GM18498 (cell line): ENCODE measurements around the gene NANOS2.
"Not testable (repeated sequence)": the region's sequence is repeated elsewhere in the genome, so short reads cannot be mapped to it uniquely, and the experiment has no call there.

Experiments
- ATAC-seq: cut with Tn5 transposase; IDR thresholded peaks from one replicate; pipeline ENCODE4 v1.9.1; 2021; ENCODE audit warnings: mild to moderate bottlenecking, moderate library complexity; ENCODE audit not compliant: unreplicated experiment

NANOS2 gene

GRCh38 chr19:45895983-45896599 is 18.5 kb downstream of the NANOS2 start:
- not testable (repeated sequence) for ATAC-seq

DNA sequence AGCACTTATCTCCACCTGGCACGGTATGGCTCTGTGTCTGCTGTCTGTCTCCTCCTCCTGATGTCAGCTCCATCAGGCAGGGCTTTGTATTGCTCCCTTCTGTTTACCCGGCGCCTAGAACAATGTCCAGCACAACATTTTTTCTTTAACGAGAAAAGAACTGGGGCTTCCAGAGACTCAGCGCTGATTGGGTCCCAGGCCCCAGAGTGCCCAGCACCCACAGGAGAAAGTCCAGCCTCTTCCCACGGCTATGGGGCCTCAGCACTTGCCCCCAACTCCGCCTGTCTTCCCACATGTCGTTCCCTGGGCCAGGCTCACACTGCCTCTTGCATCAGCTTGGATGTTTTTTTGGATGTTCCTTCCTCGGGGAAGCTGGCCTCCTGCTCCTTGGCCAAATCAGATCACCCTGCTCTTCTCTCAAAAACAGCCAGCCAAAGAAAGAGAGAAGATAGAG is 19.0 kb downstream of the NANOS2 start:
- ATAC-seq, result no peak

- ATAC-seq, result no peak
Measured at GRCh38 chr19:45890877-45891276, 23.7 kb downstream of the NANOS2 start.

GRCh38 chr19:45889210-45889885 is 25.2 kb downstream of the NANOS2 start:
- no peak for ATAC-seq

GRCh38 chr19:45887200-45887710 is 27.3 kb downstream of the NANOS2 start:
- no peak for ATAC-seq

DNA sequence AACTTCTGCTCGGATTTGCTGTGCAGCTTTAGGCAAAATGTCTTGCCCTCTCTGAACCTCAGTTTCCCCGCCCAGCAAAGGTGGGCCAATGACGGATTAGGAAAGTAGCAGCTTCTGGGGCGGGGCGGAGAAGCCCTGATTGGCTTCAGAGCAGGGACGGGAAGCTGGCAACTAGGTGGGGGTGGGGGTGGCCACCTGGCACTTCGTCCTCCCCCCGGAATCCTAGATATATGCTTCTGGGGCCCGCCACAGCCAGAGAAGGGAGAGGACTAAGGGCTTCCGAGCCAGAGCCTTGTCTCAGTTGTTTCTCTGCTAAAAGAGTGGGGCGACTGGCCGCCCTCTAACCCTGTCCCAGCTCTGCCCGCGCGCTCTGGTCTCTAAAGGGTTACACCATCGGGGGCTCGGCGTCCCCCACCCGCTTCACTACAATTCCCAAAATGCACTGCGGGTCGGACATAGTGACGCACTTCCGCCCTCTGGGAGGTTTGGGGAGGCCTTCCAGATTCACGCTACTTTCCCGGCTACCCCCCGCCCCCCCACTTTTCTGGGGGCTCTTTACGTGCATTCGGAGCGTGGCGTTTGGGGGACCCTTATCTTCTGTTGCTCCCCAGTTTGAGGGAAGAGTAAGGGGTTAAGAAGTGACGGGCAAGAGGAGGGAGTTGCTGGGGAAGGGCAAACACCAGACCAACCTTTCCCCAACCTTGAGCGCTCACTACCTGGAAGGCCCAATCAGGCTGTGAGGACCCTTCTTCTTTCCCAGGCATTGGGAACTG is 28.0 kb downstream of the NANOS2 start:
- peak; percentile 50 for ATAC-seq

- ATAC-seq, result peak; percentile 56
Measured at GRCh38 chr19:45885556-45886426, 28.8 kb downstream of the NANOS2 start, which contains the start of gene IRF2BP1. Gene IRF2BP1 (minus strand): TSS chr19:45886141. CDS start chr19:45885774, 367 bp downstream.

DNA sequence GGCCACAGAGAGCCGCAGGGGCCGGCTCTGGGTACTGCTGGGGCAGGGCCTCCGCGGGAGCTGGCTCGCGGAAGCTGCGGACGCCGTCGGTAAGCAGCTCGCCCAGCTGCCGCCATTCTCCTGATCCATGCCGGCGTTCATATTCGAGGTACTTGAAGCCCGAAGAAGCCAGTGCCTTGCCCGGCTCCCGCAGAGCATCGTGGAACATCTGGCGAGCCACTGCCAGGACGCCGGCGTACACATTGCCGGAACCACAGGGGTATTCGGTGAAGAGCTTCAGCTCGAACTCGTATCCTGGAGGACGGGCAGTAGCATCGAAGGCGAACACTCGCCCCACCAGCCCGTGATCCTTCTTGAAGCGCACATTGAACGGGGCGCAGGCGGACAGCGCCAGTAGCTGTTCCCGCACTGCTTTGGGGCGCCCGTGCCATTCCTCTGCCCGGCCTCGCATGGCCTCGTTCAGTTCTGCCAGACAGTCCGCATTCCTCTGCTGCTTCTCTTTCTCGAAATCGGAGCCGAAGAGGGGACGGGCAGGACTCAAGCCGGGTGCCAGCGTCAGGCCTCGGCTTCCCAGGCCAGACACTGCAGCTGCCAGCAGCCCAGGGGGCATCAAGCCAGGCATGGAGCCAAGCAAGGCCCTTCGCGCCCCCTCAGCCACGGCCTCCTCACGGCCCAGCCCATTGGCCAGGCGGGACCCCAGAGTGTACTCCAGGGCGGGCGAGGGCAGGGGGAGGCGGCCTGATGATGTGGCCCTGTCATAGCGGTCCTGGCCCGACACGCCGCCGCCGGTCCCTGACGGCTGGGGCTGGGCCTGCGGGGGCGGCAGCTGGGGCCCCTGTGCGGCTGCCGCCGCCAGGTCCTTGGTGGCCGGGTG is 29.7 kb downstream of the NANOS2 start:
- ATAC-seq, result no peak

DNA sequence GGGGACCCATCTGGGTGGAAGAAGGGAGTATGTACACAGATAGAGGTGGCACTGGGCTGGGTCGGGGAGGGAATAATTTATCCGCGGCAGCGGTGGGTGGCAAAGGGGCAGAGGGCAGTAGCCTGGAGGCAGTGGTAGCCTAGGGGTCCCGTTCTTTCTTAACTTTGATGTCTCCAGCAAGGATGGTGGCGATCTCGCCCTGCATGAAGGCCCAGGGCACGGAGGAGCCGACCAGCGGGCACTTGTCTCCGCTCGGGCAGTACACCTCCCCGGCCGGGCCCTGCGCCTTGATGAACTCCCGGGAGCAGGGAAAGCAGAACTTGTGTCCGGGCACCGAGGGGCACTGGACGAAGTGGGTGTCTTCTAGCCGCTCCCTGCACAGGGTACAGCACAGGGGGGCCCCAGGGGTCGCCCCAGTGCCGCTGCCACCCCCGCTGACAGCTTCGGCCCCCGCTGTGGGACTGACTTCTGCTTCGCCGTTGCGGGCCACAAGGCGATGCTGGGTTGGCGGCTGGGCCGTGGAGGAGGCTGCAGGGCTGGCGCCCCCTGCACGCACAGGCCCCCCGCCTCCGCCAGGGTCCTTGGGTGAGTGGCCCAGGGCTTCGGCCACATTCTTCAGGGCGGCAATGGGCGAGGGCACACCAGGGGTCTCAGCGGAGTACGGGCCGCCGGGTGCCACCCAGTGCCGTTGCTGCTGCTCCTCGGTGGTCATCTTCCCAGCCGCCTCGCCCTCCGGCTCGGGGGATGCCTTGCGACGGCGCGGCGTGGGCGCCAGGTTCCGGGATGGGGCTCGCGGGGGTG is 30.5 kb downstream of the NANOS2 start:
- ATAC-seq, result no peak

- ATAC-seq, result no peak
Measured at GRCh38 chr19:45883586-45883880, 31.0 kb downstream of the NANOS2 start.

GRCh38 chr19:45882652-45883585 is 31.7 kb downstream of the NANOS2 start:
- peak; percentile 27 for ATAC-seq

DNA sequence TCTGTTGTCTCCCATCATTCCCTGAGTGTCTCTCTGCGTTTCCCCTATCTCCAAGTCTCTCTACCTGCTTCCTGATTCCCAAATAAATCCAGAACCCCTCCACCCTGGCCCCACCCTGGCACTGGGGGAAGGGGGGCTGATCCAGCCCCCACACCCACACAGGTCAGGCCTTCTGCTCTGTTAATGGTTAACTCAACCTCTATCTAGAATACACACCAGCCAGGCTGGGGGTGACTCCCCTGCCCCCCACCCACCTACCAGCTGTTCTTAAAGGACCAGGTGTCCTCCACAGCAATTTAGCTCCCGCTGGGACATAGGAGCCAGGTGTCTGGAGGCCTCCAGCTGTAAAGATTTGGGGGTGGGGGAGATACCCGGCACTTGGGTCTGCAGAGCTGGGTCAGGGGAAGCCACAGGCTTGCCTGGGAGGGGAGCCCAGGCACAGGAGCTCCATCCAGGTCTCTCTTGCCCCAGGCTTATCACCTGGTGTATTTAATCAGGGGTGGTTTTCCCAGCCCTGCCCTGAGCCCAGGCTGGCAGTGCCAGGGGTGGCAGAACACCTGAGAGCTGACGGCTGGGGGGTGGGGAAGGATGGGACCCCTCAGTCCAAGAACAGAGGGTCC is 32.6 kb downstream of the NANOS2 start:
- ATAC-seq, result no peak

- no peak for ATAC-seq
Measured at GRCh38 chr19:45881082-45881908, 33.3 kb downstream of the NANOS2 start.

- no peak for ATAC-seq
Measured at GRCh38 chr19:45879971-45880370, 34.6 kb downstream of the NANOS2 start.

- no peak for ATAC-seq
Measured at GRCh38 chr19:45879055-45879454, 35.5 kb downstream of the NANOS2 start.

DNA sequence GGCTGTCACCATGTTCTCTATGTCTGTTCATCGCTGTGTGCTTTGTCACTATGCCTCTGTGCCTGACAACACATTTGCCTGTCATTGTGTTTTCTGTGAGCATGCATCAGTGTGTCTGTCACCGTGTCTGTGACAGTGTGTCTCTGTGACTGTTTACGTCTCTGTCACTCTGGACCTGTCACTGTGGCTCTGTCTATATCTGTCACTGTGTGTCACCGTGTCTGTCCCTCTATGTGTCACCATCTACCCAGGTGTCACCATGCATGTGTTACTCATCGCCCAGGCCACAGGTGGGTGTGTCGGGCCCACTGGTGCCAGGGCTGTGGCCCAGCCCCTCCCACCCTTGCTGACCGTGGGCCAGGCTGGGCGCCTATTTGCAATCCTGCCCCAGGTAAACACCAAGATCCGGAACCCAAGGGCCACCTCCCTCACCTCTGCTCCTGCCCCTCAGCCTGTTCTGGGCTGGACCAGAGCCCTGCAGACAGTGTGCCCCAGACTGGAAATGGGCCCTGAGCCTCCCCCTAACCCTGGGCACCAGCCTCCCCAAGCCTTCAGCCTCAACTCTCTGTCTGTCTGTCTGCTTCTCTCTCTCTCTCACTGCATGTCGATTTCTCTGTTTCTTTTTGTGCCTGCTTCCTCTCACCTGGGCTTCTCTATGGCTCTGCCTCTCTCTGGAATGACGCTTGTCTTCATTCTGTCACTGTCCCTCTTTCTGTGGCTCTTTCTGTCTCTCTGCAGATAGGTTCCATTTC is 36.4 kb downstream of the NANOS2 start:
- ATAC-seq, result no peak
